ENCODE results near the gene AKT2. TPM values are rescaled to one million over a fixed set of nuclear protein-coding genes. Genes with fewer than 3 reads are reported as not detected.

AKT2 gene
- total RNA-seq, 2 donors from 2014 or later = 190 to 208 TPM

GRCh38 chr19:40284251-40284500, 969 bp downstream of the AKT2 start:
- 28 to 60% methylated on average over 1 to 4 of the region's 4 CpGs for WGBS, 2 experiments (ENCODE audit: insufficient coverage in 1 of 2, insufficient read length in 1 of 2)
- H3K4me1 Mint-ChIP-seq = peaks cover 45% of the 10 kb centered on the region
- H3K27ac Mint-ChIP-seq = peak overlapping the region; percentile 93
- peaks cover 10% of the 10 kb centered on the region for H3K4me1 ChIP-seq (ENCODE audit: control insufficient read depth, insufficient read depth, low read length)
- peak overlapping the region; percentile 81 for H3K9ac ChIP-seq (ENCODE audit: extremely low read depth, low read length, poor library complexity, severe bottlenecking)
- no peak for DNase-seq
- TF ChIP-seq, protein P1, sequence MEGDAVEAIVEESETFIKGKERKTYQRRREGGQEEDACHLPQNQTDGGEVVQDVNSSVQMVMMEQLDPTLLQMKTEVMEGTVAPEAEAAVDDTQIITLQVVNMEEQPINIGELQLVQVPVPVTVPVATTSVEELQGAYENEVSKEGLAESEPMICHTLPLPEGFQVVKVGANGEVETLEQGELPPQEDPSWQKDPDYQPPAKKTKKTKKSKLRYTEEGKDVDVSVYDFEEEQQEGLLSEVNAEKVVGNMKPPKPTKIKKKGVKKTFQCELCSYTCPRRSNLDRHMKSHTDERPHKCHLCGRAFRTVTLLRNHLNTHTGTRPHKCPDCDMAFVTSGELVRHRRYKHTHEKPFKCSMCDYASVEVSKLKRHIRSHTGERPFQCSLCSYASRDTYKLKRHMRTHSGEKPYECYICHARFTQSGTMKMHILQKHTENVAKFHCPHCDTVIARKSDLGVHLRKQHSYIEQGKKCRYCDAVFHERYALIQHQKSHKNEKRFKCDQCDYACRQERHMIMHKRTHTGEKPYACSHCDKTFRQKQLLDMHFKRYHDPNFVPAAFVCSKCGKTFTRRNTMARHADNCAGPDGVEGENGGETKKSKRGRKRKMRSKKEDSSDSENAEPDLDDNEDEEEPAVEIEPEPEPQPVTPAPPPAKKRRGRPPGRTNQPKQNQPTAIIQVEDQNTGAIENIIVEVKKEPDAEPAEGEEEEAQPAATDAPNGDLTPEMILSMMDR (conservative IDR thresholded peaks at IDR 0.05) = no peak
- H3K36me3 ChIP-seq (ENCODE audit: control insufficient read depth, insufficient read depth, low read length) = peaks cover 10% of the 10 kb centered on the region
- H3K27ac ChIP-seq (ENCODE audit: low read depth, low read length) = no peak overlapping the region
- H3K9me3 Mint-ChIP-seq = no peaks in the 10 kb centered on the region
- no peaks in the 10 kb centered on the region for H3K36me3 Mint-ChIP-seq (ENCODE audit: low read depth)
- H3K4me3 ChIP-seq (ENCODE audit: low read length) = peak overlapping the region; percentile 95
- no peaks in the 10 kb centered on the region for H3K9me3 ChIP-seq (ENCODE audit: control insufficient read depth, low read length)
- H3K4me3 Mint-ChIP-seq = peak overlapping the region; percentile 96
- H3K27me3 Mint-ChIP-seq (ENCODE audit: insufficient read depth) = no peaks in the 10 kb centered on the region
- no peaks in the 10 kb centered on the region for H3K27me3 ChIP-seq (ENCODE audit: control insufficient read depth, insufficient read depth, low read length, poor library complexity, severe bottlenecking)

- Mint-ChIP-seq H3K4me3 (peak overlapping the region; percentile 96), H3K36me3 (ENCODE audit: low read depth) (no peaks in the 10 kb centered on the region), H3K27me3 (ENCODE audit: insufficient read depth) (no peaks in the 10 kb centered on the region), H3K9me3 (no peaks in the 10 kb centered on the region), H3K4me1 (peaks cover 45% of the 10 kb centered on the region), H3K27ac (peak overlapping the region; percentile 93)
- no peak for DNase-seq
- Histone ChIP-seq H3K36me3 (ENCODE audit: control insufficient read depth, insufficient read depth, low read length) (peaks cover 10% of the 10 kb centered on the region), H3K9ac (ENCODE audit: extremely low read depth, low read length, poor library complexity, severe bottlenecking) (peak overlapping the region; percentile 81), H3K27me3 (ENCODE audit: control insufficient read depth, insufficient read depth, low read length, poor library complexity, severe bottlenecking) (no peaks in the 10 kb centered on the region), H3K27ac (ENCODE audit: low read depth, low read length) (no peak overlapping the region), H3K4me1 (ENCODE audit: control insufficient read depth, insufficient read depth, low read length) (peaks cover 10% of the 10 kb centered on the region), H3K4me3 (ENCODE audit: low read length) (peak overlapping the region; percentile 95), H3K9me3 (ENCODE audit: control insufficient read depth, low read length) (no peaks in the 10 kb centered on the region)
- 77 to 85% methylated on average over 6 to 12 of the region's 12 CpGs for WGBS, 2 experiments (ENCODE audit: insufficient coverage in 1 of 2, insufficient read length in 1 of 2)
- TF ChIP-seq, protein P1 (conservative IDR thresholded peaks at IDR 0.05) = no peak
Measured at GRCh38 chr19:40283414-40284250, 1.5 kb downstream of the AKT2 start.

DNA sequence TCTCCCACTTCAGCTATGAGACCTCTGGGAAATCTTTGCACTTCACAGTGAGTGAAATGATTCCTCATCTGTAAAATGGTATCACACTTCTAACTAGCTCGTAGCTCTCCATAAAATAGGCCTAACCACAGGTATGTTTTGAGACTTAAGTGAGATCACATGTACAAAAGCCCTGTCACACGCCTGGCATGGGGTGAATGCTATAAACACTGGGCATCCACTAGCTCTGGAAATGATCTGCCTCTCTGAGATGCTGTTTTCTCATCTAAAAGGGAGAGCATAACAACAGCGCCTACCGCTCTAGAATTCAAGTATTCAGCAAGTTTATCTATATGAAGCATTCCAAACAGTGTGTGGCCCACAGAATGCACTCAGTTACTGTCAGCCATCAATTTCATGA, 2.2 kb downstream of the AKT2 start:
- Histone ChIP-seq H3K27me3 (ENCODE audit: control insufficient read depth, insufficient read depth, low read length, poor library complexity, severe bottlenecking) (no peaks in the 10 kb centered on the region), H3K9ac (ENCODE audit: extremely low read depth, low read length, poor library complexity, severe bottlenecking) (no peak overlapping the region), H3K36me3 (ENCODE audit: control insufficient read depth, insufficient read depth, low read length) (peaks cover 10% of the 10 kb centered on the region), H3K4me1 (ENCODE audit: control insufficient read depth, insufficient read depth, low read length) (peaks cover 10% of the 10 kb centered on the region), H3K4me3 (ENCODE audit: low read length) (no peak overlapping the region), H3K9me3 (ENCODE audit: control insufficient read depth, low read length) (no peaks in the 10 kb centered on the region), H3K27ac (ENCODE audit: low read depth, low read length) (no peak overlapping the region)
- peak overlapping the region; percentile 93 for H3K27ac Mint-ChIP-seq
- H3K27me3 Mint-ChIP-seq (ENCODE audit: insufficient read depth) = no peaks in the 10 kb centered on the region
- H3K36me3 Mint-ChIP-seq (ENCODE audit: low read depth) = no peaks in the 10 kb centered on the region
- TF ChIP-seq, protein P1 (conservative IDR thresholded peaks at IDR 0.05) = no peak
- H3K4me1 Mint-ChIP-seq = peaks cover 45% of the 10 kb centered on the region
- peak overlapping the region; percentile 96 for H3K4me3 Mint-ChIP-seq
- no peak for DNase-seq
- 91 to 94% methylated on average over 4 of the region's 4 CpGs for whole genome bisulfite sequencing, 2 experiments (ENCODE audit: insufficient coverage in 1 of 2, insufficient read length in 1 of 2)
- H3K9me3 Mint-ChIP-seq = no peaks in the 10 kb centered on the region
